Gastroesophageal sphincter (tissue), 4 donors: ENCODE measurements around the gene ALKBH3. TPM values are rescaled to one million over a fixed set of nuclear protein-coding genes. Genes with fewer than 3 reads are reported as not detected.

Experiments used
- ATAC-seq: fragments of 150-250 bp; one replicate; pipeline ENCODE4 v1.9.1; 2016; ENCODE audit warnings: mild to moderate bottlenecking, moderate library complexity
- H3K27ac ChIP-seq, 4 donors: fragments of 200-600 bp; sonication (generic) in 3 of 4; 1 replicate in 3 of 4; 2 replicates in 1 of 4; pipeline ENCODE4 v1.5.1; 2016 to 2019
- H3K27me3 ChIP-seq: fragments of 200-600 bp; sonication (generic); one replicate; pipeline ENCODE4 v1.5.1; 2019
- H3K36me3 ChIP-seq, 2 donors: fragments of 200-600 bp; sonication (generic); one replicate each; pipeline ENCODE4 v1.5.1; 2019; ENCODE audit warnings: control low read depth in 1 of 2
- H3K4me1 ChIP-seq, 3 donors: fragments of 200-600 bp; sonication (generic); 1 replicate in 2 of 3; 2 replicates in 1 of 3; pipeline ENCODE4 v1.5.1; 2016 to 2019; ENCODE audit warnings: control low read depth in 2 of 3
- H3K4me3 ChIP-seq, 2 donors: fragments of 200-600 bp; sonication (generic); one replicate each; pipeline ENCODE4 v1.5.1; 2019; ENCODE audit warnings: mild to moderate bottlenecking in 1 of 2, moderate library complexity in 1 of 2
- H3K9me3 ChIP-seq, 3 donors: fragments of 200-600 bp; sonication (generic); one replicate each; pipeline ENCODE4 v1.5.1; 2017 to 2019; ENCODE audit warnings: control low read depth in 2 of 3
- EP300 ChIP-seq: sonication (generic); formaldehyde crosslinking; IDR thresholded peaks from one replicate; pipeline ENCODE4 v1.6.1; 2017; ENCODE audit warnings: antibody characterized with exemption, mild to moderate bottlenecking
- POLR2A ChIP-seq, 2 donors: fragments of 450-650 bp; IDR thresholded peaks; one replicate each; pipeline ENCODE4 v1.6.1; 2017; ENCODE audit warnings: antibody characterized with exemption in 2 of 2, mild to moderate bottlenecking in 2 of 2, moderate library complexity in 1 of 2
- POLR2AphosphoS5 ChIP-seq: sonication (generic); formaldehyde crosslinking; IDR thresholded peaks from one replicate; pipeline ENCODE4 v1.6.1; 2017; ENCODE audit warnings: antibody characterized with exemption
- WGBS, 2 donors: methylation state at CpG; one replicate each; pipeline ENCODE4 v1.1.5; 2018; ENCODE audit warnings: low coverage in 1 of 2; 5-methylcytosine and 5-hydroxymethylcytosine counted together
- total RNA-seq, 4 donors: library from RNA; depleted of rRNA; stranded (reverse); fragments of >200 nt; gene quantifications; one replicate each; pipeline ENCODE4 v1.1.0, GENCODE V29; 2016
- TF ChIP-seq, protein P1 (sequence below), 4 experiments: fragments of 200-600 bp in 2 of 4; fragments of 450-650 bp in 2 of 4; sonication (generic) in 1 of 4; IDR thresholded peaks; one replicate each; pipeline ENCODE4 v1.5.1; 2017 to 2019; ENCODE audit warnings: antibody characterized with exemption in 4 of 4, mild to moderate bottlenecking in 2 of 4, moderate library complexity in 2 of 4

ALKBH3 gene
- total RNA-seq, 4 donors from 2014 or later: 24.0 to 41.3 (median 37.1) TPM

DNA sequence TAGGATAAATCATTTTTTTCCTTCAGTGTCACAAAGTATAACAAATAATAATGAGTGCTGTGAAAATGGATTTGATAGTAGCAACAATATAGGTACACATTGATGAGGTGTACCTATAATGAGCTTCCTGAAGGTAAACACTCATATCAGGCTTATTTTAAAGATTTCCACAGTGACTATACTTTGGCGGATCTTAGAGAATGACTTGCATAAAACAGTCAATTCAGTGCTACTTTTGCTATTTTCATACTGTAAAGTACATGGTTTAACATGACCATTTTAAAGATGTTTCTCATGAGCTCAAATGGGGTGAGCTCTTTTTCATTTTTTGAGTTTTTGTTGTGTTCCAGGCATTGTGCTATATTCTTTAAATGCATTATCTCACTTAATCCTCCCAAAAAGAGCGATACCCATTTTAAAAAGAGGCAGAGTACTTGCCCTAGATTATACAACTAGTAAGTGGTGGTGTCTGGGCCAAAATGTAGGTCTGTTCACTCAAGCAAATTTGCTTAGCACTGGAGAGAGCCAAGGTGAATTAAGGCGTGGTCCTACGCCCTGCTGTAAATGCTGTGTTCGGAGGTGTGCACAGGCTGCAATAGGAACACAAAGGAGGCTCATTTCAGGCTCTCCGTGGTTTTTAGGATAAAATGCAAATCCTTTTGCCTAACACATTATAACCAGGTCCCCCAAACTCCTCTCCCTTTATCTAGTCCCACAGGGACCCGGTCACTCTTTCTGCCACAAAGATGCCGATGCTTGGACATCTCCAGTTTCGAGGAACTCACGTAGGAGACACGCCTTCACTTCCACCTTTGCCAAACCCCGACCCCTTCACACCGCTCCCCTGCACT, 617 bp upstream of the ALKBH3 start:
- no peak for ATAC-seq

DNA sequence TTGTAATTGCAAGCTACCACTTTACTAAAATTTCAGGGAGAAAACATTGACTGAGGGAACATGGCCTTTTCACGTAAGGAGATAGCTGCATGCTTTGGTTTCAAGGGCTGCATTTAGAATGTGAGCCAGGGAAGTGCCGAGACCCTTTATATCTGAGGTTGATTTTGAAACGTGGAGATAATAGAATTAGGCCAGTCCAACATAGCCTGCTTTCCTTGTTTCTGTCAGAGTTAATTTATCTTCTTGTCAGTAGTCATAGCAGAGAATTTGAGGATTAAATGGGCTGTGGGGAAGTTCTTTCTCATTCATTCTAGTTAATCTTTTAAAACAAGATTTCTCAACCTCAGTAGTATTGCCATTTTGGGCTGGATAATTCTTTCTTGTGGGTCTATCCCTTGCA, 12.2 kb downstream of the ALKBH3 start:
- Histone ChIP-seq H3K4me1 (peaks cover 0 to 9% (median 0%) of the 10 kb centered on the region in 3 donors), H3K36me3 (peaks cover 7 to 94% of the 10 kb centered on the region in 2 donors), H3K27me3 (no peaks in the 10 kb centered on the region), H3K9me3 (no peaks in the 10 kb centered on the region), H3K4me3 (no peak overlapping the region), H3K27ac (no peak overlapping the region)
- ATAC-seq: no peak
- TF ChIP-seq EP300 (no peak), POLR2A (IDR thresholded peaks at IDR 0.05) (no peak), POLR2AphosphoS5 (no peak)
- TF ChIP-seq, protein P1, sequence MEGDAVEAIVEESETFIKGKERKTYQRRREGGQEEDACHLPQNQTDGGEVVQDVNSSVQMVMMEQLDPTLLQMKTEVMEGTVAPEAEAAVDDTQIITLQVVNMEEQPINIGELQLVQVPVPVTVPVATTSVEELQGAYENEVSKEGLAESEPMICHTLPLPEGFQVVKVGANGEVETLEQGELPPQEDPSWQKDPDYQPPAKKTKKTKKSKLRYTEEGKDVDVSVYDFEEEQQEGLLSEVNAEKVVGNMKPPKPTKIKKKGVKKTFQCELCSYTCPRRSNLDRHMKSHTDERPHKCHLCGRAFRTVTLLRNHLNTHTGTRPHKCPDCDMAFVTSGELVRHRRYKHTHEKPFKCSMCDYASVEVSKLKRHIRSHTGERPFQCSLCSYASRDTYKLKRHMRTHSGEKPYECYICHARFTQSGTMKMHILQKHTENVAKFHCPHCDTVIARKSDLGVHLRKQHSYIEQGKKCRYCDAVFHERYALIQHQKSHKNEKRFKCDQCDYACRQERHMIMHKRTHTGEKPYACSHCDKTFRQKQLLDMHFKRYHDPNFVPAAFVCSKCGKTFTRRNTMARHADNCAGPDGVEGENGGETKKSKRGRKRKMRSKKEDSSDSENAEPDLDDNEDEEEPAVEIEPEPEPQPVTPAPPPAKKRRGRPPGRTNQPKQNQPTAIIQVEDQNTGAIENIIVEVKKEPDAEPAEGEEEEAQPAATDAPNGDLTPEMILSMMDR (IDR thresholded peaks at IDR 0.05): no peak
- WGBS, 2 donors: 40 to 51% methylated on average over 3 of the region's 3 CpGs

More for the DNA sequence above, 617 bp upstream of the ALKBH3 start:
- TF ChIP-seq, protein P1 (IDR thresholded peaks at IDR 0.05): no peak
- no peak for TF ChIP-seq EP300
- TF ChIP-seq POLR2AphosphoS5: no peak
- no peak for TF ChIP-seq POLR2A (IDR thresholded peaks at IDR 0.05)
- Histone ChIP-seq H3K27ac (peak overlapping the region in 3 of 4 donors; percentile 82 to 83 (median 82)), H3K4me3 (peak overlapping the region; percentile 72 to 89), H3K36me3 (peaks cover 3 to 26% of the 10 kb centered on the region in 2 donors), H3K9me3 (no peaks in the 10 kb centered on the region), H3K4me1 (peaks cover 10 to 29% (median 10%) of the 10 kb centered on the region in 3 donors), H3K27me3 (peaks cover 28% of the 10 kb centered on the region)
- 55 to 64% methylated on average over 8 to 11 of the region's 13 CpGs for WGBS, 2 donors

DNA sequence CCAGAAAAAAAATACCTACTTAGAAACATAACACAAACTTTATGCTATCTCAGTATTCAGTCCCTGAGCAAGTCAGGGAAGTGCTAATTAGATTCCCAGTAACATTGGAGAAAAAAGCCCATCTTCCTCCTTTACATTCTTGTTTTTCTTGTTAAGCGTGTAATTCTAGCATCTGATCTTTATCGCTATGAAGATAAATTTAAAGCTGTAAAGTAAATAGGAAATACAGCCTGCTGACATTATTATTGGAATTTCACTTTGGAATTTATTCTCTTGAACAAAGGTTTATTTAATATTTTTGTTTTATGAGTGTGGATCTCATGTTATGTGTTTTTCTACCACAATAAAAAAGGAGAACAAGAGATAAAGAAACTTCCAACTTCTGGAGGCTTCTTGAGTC, 13.9 kb downstream of the ALKBH3 start:
- H3K27me3 ChIP-seq: no peaks in the 10 kb centered on the region
- H3K9me3 ChIP-seq: no peaks in the 10 kb centered on the region
- no peak for ATAC-seq
- H3K4me1 ChIP-seq: peaks cover 0 to 9% (median 0%) of the 10 kb centered on the region in 3 donors
- TF ChIP-seq POLR2AphosphoS5: no peak
- no peak for TF ChIP-seq POLR2A (IDR thresholded peaks at IDR 0.05)
- TF ChIP-seq EP300: no peak
- TF ChIP-seq, protein P1 (IDR thresholded peaks at IDR 0.05): no peak
- H3K4me3 ChIP-seq: no peak overlapping the region
- H3K36me3 ChIP-seq: peaks cover 7 to 99% of the 10 kb centered on the region in 2 donors
- WGBS, 2 donors: 54 to 80% methylated on average over 2 of the region's 2 CpGs
- no peak overlapping the region for H3K27ac ChIP-seq

DNA sequence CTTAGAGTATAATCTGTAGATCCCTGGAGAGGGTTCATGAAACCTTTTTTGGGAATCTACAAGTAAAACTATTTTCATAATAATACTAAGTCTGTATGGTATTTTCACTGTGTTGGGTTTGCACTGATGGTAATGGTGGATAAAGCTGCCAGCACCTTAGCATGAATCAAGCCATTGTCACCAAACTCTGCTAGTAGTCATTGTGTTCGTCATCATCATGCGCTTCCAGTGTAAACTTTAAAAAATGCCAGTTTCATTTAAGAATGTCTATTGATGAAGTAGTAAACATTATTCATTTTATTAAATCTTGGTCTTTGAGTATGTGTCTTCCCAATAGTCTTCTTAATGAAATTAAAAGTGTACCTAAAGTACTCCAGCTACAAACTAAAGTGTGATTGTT, 15.0 kb downstream of the ALKBH3 start:
- no peak for ATAC-seq
- Histone ChIP-seq H3K27ac (no peak overlapping the region), H3K9me3 (no peaks in the 10 kb centered on the region), H3K4me3 (no peak overlapping the region), H3K36me3 (peaks cover 7 to 93% of the 10 kb centered on the region in 2 donors), H3K4me1 (peaks cover 0 to 6% (median 0%) of the 10 kb centered on the region in 3 donors), H3K27me3 (no peaks in the 10 kb centered on the region)
- WGBS, 2 donors: 78 to 94% methylated on average over 2 of the region's 2 CpGs
- no peak for TF ChIP-seq POLR2AphosphoS5
- TF ChIP-seq, protein P1 (IDR thresholded peaks at IDR 0.05): no peak

DNA sequence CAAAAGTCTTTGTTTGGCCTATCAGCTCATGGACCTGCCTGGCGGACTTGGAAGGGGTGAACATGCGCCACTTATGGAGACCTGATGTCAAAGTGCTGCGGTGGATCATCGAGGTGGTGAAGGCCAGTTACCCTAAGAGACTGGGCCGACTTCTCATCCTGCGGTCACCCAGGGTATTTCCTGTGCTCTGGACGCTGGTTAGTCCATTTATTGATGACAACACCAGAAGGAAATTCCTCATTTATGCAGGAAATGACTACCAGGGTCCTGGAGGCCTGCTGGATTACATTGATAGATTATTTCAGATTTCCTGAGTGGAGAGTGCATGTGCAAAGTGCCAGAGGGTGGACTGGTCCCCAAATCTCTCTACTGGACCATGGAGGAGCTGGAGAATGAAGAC, 17.9 kb downstream of the ALKBH3 start:
- H3K4me1 ChIP-seq: peaks cover 0 to 3% (median 0%) of the 10 kb centered on the region in 3 donors
- TF ChIP-seq POLR2AphosphoS5: no peak
- TF ChIP-seq, protein P1 (IDR thresholded peaks at IDR 0.05): no peak
- no peak for TF ChIP-seq EP300
- no peak for TF ChIP-seq POLR2A (IDR thresholded peaks at IDR 0.05)
- H3K36me3 ChIP-seq: peaks cover 4 to 93% of the 10 kb centered on the region in 2 donors
- WGBS, 2 donors: 80 to 94% methylated on average over 2 to 3 of the region's 7 CpGs
- H3K27me3 ChIP-seq: no peaks in the 10 kb centered on the region
- no peak for ATAC-seq
- H3K27ac ChIP-seq: no peak overlapping the region
- no peak overlapping the region for H3K4me3 ChIP-seq
- H3K9me3 ChIP-seq: no peaks in the 10 kb centered on the region
